Tibial nerve (tissue), 4 donors: ENCODE results near the gene DPH2.

ENCODE experiments used
- CTCF ChIP-seq, 5 experiments: fragments of 200-600 bp in 3 of 5; fragments of 450-650 bp in 2 of 5; sonication (generic) in 3 of 5; IDR thresholded peaks; one replicate each; pipeline ENCODE4 v1.5.1; 2016 to 2019; ENCODE audit warnings: antibody characterized with exemption in 5 of 5, mild to moderate bottlenecking in 3 of 5, moderate library complexity in 2 of 5
- EP300 ChIP-seq, 2 donors: sonication (generic); formaldehyde crosslinking; IDR thresholded peaks; one replicate each; pipeline ENCODE4 v1.6.1; 2017; ENCODE audit warnings: antibody characterized with exemption in 2 of 2, mild to moderate bottlenecking in 1 of 2
- POLR2A ChIP-seq, 2 donors: fragments of 450-650 bp; IDR thresholded peaks; one replicate each; pipeline ENCODE4 v1.6.1; 2017; ENCODE audit warnings: antibody characterized with exemption in 2 of 2, mild to moderate bottlenecking in 2 of 2, moderate library complexity in 2 of 2

DNA sequence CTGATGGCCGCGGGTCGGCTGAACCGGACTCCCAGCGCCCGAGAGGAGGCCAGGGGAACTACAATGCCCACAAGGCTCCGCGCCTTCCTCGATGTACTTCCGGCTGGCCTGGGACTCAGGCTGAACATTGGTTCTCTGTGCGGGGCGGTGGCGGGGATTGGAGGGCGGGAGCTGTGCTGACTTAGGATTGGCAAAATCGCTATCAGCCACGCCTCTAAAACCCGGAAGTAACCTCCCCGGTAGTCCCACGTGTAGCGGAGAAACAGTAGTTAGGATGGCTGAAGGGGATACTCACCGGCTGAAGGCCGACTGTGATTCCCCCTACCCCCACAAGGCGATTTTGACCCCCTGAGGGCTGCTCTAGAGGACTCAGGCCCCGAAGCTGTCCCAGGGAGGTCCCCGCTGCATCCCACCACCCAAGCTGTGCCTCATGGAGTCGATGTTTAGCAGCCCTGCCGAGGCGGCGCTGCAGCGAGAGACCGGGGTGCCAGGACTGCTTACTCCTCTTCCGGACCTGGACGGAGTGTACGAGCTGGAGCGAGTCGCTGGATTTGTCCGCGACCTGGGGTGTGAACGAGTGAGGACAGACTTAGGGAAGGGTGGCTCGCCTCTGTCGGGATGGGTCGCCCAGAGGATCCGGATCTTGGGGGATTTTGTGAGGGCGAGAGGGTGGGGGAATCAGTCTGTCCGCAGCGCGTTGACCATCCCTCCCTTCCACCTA, at the start of gene DPH2:
- peak in 3 of 5 experiments; percentile 13 to 53 (median 21) for TF ChIP-seq CTCF (IDR thresholded peaks at IDR 0.05)
- TF ChIP-seq POLR2A (IDR thresholded peaks at IDR 0.05): peak in 1 of 2 donors; percentile 23
- peak in 1 of 2 donors; percentile 74 for TF ChIP-seq EP300 (IDR thresholded peaks at IDR 0.05)
